ENCODE data around the gene CDK12.

The CDK12 gene

DNA sequence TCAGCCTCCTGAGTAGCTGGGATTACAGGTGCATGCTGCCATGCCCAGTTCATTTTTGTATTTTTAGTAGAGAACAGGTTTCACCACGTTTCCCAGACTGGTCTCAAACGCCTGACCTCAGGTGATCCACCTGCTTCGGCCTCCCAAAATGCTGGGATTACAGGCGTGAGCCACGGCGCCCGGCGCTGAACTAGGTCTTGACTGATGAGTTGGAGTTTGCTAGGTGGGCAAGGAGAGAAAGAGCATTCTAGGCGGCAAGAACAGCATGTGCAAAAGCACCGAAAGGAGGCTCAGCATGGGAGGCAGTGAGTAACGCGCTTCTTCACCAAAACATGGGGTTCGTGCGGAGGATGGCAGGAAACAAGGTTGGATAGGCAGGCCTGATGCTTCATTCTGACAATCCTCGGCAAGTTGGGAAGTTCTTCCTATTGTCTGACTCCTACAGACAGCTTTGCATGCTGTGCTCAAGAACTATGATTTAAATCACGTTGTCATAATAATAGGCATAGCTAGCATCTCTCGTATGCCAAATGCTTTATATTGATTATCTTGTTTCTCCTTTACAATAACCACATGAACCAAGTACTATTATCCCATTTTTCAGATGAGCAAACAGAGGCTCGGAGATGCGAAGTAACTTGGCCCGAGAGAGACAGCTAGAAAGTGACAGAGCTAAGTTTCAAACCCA, 119.9 kb downstream of the CDK12 start:
- no peak for DNase-seq (ENCODE audit: low read depth in 2 of 2)

GRCh38 chr17:39581759-39582085, 120.4 kb downstream of the CDK12 start:
- DNase-seq (ENCODE audit: low read depth in 2 of 2), result no peak

- no peak for DNase-seq (ENCODE audit: low read depth in 2 of 2)
These were observed 121.4 kb downstream of the CDK12 start for GRCh38 chr17:39582658-39583057.
